Measurements from ENCODE around the gene RAB3D.
A peak's percentile ranks its signal among the peaks of the same experiment; 100 is the strongest.

The RAB3D gene

GRCh38 chr19:11296264-11296663 lies 43.2 kb downstream of the RAB3D start:
- no peak for DNase-seq (ENCODE audit: low read depth in 2 of 2, low spot score in 1 of 2)

GRCh38 chr19:11295665-11296245 lies 43.7 kb downstream of the RAB3D start, which contains the start of gene TSPAN16:
Gene TSPAN16, plus strand, starts transcription at chr19:11296160. Its CDS starts 138 bp downstream, at chr19:11296298.
- DNase-seq (ENCODE audit: low read depth in 2 of 2, low spot score in 1 of 2) = no peak

DNA sequence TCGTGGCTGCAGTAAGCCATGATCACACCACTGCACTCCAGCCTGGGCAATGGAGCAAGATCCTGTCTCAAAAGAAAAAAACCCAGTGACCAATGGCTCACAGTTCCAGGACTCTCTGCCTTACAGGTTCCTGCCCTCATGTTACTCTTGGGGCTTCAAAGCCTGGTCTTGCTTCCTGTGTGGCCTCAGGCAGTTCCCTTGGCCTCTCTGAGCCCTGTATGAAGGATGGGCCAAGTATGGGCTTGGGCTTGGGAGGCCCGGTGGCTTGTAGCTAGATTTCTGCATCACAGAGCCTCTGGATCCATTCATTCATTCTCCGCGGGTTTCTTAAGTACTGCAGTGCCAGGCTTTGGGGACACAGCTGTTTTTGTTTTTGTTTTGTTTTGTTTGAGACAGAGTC lies 44.3 kb downstream of the RAB3D start:
- no peak for DNase-seq (ENCODE audit: low read depth in 2 of 2, low spot score in 1 of 2)

- DNase-seq (ENCODE audit: low read depth in 2 of 2, low spot score in 1 of 2) = peak; percentile 52 to 58
These were observed 45.7 kb downstream of the RAB3D start for GRCh38 chr19:11293433-11294389.

DNA sequence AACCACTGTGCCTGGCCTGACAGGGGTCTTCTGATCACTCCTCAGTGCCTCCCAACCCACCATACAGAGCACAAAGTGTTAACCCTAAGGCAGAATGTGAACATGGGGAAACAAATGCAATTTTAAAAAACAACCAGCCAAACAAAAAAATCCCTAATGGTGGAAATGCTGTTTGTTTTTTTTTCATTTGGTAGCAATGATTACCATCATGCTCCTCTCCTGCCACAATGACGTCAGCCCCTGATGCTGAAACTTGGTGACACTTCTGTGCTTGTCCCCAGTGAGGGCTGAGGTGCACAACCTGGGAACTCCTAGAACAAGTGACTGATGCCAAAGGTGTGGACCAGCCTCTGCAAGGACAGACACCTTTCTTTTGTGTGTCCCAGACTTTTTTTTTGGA lies 47.5 kb downstream of the RAB3D start:
- no peak for DNase-seq (ENCODE audit: low read depth in 2 of 2, low spot score in 1 of 2)

GRCh38 chr19:11291415-11291814 lies 48.0 kb downstream of the RAB3D start:
- no peak for DNase-seq (ENCODE audit: low read depth in 2 of 2, low spot score in 1 of 2)

GRCh38 chr19:11290256-11290655 lies 49.2 kb downstream of the RAB3D start:
- DNase-seq (ENCODE audit: low read depth in 2 of 2, low spot score in 1 of 2) = no peak

- no peak for DNase-seq (ENCODE audit: low read depth in 2 of 2, low spot score in 1 of 2)
These were observed 51.1 kb downstream of the RAB3D start for GRCh38 chr19:11288349-11288748.

GRCh38 chr19:11286312-11286974 lies 53.0 kb downstream of the RAB3D start:
- no peak for DNase-seq (ENCODE audit: low read depth in 2 of 2, low spot score in 1 of 2)

GRCh38 chr19:11284515-11284914 lies 54.9 kb downstream of the RAB3D start:
- no peak for DNase-seq (ENCODE audit: low read depth in 2 of 2, low spot score in 1 of 2)

- DNase-seq (ENCODE audit: low read depth in 2 of 2, low spot score in 1 of 2) = no peak
These were observed 58.0 kb downstream of the RAB3D start for GRCh38 chr19:11281356-11282049.

DNA sequence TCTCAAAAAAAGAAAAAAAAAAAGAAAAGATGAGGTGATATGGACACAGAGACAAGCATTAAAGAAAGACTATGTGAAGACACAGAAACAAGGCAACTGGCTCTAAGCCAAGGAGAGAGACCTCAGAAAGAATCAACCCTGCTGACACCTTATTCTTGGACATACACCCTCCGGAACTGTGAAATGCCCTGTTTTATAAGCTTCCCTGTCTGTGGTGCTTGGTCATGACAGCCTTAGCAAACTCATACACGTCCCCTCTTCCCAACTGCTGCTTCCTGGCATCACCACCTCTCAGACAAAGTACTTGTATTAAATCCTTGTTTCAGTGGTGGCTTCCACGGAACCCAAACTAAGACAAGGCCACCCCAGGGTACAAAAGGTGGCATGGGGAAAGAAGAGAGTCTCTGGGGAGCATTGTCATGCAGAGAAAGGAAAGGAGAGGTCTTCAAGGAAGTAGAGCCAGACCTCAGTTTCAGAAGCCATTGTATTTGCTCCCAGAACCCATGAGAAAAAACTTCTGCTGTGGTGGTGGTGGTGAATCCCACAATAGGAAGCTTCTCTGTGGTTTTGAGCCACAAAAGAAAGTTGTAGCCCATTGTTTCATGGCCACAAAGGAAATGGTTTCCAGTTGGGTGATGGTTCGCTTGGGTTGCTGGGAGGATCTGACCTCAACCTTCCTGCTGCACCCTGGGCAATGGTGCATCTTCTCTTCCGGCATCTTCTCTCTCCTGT lies 59.8 kb downstream of the RAB3D start:
- no peak for DNase-seq (ENCODE audit: low read depth in 2 of 2, low spot score in 1 of 2)

- DNase-seq (ENCODE audit: low read depth in 2 of 2, low spot score in 1 of 2) = no peak
These were observed 60.8 kb downstream of the RAB3D start for GRCh38 chr19:11278670-11279069.

DNA sequence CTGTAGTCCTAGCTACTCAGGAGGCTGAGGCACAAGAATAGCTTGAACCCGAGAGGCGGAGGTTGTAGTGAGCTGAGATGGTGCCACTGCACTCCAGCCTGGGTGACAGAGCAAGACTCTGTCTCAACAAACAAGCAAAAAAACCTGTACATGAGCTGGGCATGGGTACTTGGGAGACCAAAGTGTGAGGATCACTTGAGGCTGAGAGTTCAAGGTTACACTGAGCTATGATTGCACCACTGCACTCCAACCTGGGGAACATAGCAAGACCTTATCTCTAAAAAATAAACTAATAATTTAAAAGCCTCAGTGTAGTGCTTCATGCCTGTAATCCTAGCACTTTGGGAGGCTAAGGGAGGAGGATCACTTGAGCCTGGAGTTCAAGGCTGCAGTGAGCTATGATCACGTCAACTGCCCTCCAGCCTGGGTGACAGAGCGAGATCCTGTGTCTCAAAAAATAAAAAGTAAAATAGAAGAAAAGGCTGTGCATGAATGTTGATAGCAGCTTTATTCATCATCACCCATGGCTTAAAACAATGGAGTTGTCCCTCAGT lies 64.8 kb downstream of the RAB3D start:
- no peak for DNase-seq (ENCODE audit: low read depth in 2 of 2, low spot score in 1 of 2)

- DNase-seq (ENCODE audit: low read depth in 2 of 2, low spot score in 1 of 2) = no peak
These were observed 65.5 kb downstream of the RAB3D start for GRCh38 chr19:11273989-11274388.

DNA sequence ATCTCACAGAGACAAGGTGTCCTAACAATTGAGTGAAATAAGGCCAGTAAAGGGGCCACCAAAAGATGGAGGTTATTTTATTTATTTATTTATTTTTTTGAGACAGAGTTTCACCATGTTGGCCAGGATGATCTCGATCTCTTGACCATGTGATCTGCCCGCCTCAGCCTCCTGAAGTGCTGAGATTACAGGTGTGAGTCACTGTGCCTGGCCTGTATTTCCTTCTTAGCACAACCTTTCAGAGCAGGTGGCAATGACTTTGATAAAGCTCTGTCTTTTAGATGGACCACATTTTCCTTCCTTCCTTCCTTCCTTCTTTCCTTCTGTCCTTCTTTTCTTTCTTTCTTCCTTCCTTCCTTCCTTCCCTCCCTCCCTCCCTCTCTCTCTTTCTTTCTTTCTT lies 66.2 kb downstream of the RAB3D start:
- no peak for DNase-seq (ENCODE audit: low read depth in 2 of 2, low spot score in 1 of 2)
